Right cardiac atrium (tissue), 5 donors: Measurements from ENCODE around the gene CPT1A. TPM values are rescaled to one million over a fixed set of nuclear protein-coding genes. Genes with fewer than 3 reads are reported as not detected.
"Not testable (repeated sequence)": the region's sequence is repeated elsewhere in the genome, so short reads cannot be mapped to it uniquely, and the experiment has no call there.

Source experiments
- ATAC-seq, 2 donors: fragments of 200-7000 bp; cut with Tn5 transposase; one replicate each; pipeline versions ENCODE4 v1.8.0 to v1.9.1; 2020; ENCODE audit warnings: moderate library complexity in 2 of 2, mild to moderate bottlenecking in 1 of 2
- DNase-seq, 3 donors: peaks; one replicate each; pipeline ENCODE4 v3.0.0-alpha.2; 2020
- H3K27ac ChIP-seq: one replicate; pipeline ENCODE4 v1.5.1; 2013; ENCODE audit warnings: mild to moderate bottlenecking, low read length, control low read depth, moderate library complexity
- H3K27me3 ChIP-seq: one replicate; pipeline ENCODE4 v1.6.1; 2013; ENCODE audit not compliant: control insufficient read depth, insufficient read depth
- H3K4me1 ChIP-seq: one replicate; pipeline ENCODE4 v1.6.1; 2013; ENCODE audit warnings: low read length; ENCODE audit not compliant: control insufficient read depth, insufficient read depth
- H3K4me3 ChIP-seq: one replicate; pipeline ENCODE4 v1.5.1; 2013; ENCODE audit warnings: low read length, control low read depth
- H3K9me3 ChIP-seq: one replicate; pipeline ENCODE4 v1.6.1; 2013; ENCODE audit warnings: low read length; ENCODE audit not compliant: control insufficient read depth
- WGBS: extraction: QIAGEN DNeasy Blood & Tissue Kit; methylation state at CpG from one replicate; pipeline ENCODE4 v1.1.7; 2013; 5-methylcytosine and 5-hydroxymethylcytosine counted together
- intact Hi-C, 4 donors: fragments of 100-400 bp; cut with DNase I; formaldehyde crosslinking; loops; one replicate each; pipeline versions ENCODE4 v1.11.0 to v1.14.0; 2022 to 2023
- long read RNA-seq, 4 donors: library from polyadenylated mRNA; unstranded; transcript quantifications; one replicate each; pipeline ENCODE4 v2.0.0, GENCODE V29; 2020 to 2021
- polyA plus RNA-seq: library from polyadenylated mRNA; stranded (reverse); fragments of 200-250 nt; gene quantifications from one replicate; pipeline ENCODE4 v1.2.3, GENCODE V29; 2013
- total RNA-seq, 4 donors: library from RNA; stranded (reverse); fragmentation: NEBNext Ultra II Directional; extraction: Animal tissue kit (Norgen Biotek cat#: 25700); gene quantifications; one replicate each; pipeline ENCODE4 v1.2.1, GENCODE V29; 2021
- donor health status: healthy with polysubstance abuse.
- donor health status: DM: no; HTN: yes; CAD: no.
- donor health status: DM: no; HTN: no; CAD: no.
- donor health status: DM: no; HTN: yes; CAD: no; lungs with severe emphysema.
- donor health status: DM: yes; HTN: yes; CAD: no.

The CPT1A gene
- total RNA-seq, result 10 to 100 TPM; 33.2 to 63.5 (median 47.3) TPM
- 22.4 TPM for polyA plus RNA-seq
- long read RNA-seq, donor 1, full-length matches to known transcripts, result 5 of 10 reads
- long read RNA-seq, donor 1, partial matches to known transcripts, result 3 of 10 reads
- long read RNA-seq, donor 1, other reads (novel, unspliced or antisense), result 2 of 10 reads
- long read RNA-seq, donor 2, full-length matches to known transcripts, result 1 of 5 reads
- long read RNA-seq, donor 2, partial matches to known transcripts, result 1 of 5 reads
- long read RNA-seq, donor 2, other reads (novel, unspliced or antisense), result 3 of 5 reads
- long read RNA-seq, donor 3, full-length matches to known transcripts, result 18 of 27 reads
- long read RNA-seq, donor 3, partial matches to known transcripts, result 3 of 27 reads
- long read RNA-seq, donor 3, other reads (novel, unspliced or antisense), result 6 of 27 reads
- long read RNA-seq, donor 4, partial matches to known transcripts, result 1 of 4 reads
- long read RNA-seq, donor 4, other reads (novel, unspliced or antisense), result 3 of 4 reads

GRCh38 chr11:68841718-68842426, at the start of gene CPT1A:
CPT1A (minus strand) TSS chr11:68841916; CDS start chr11:68815474, 26,442 bp downstream.
- peak within 1 kb of the TSS; percentile 89 for H3K27ac ChIP-seq
- H3K27me3 ChIP-seq, result no peaks in the 10 kb centered on the region
- intact Hi-C loops, result no loop called here
- peak within 1 kb of the TSS; percentile 88 for H3K4me3 ChIP-seq
- 5% methylated on average over 82 of the region's 82 CpGs for WGBS
- peaks cover 12% of the 10 kb centered on the region for H3K4me1 ChIP-seq
- H3K9me3 ChIP-seq, result no peaks in the 10 kb centered on the region
- ATAC-seq, result peak; percentile 55 to 59
- DNase-seq, result peak; percentile 83 to 93 (median 93)

DNA sequence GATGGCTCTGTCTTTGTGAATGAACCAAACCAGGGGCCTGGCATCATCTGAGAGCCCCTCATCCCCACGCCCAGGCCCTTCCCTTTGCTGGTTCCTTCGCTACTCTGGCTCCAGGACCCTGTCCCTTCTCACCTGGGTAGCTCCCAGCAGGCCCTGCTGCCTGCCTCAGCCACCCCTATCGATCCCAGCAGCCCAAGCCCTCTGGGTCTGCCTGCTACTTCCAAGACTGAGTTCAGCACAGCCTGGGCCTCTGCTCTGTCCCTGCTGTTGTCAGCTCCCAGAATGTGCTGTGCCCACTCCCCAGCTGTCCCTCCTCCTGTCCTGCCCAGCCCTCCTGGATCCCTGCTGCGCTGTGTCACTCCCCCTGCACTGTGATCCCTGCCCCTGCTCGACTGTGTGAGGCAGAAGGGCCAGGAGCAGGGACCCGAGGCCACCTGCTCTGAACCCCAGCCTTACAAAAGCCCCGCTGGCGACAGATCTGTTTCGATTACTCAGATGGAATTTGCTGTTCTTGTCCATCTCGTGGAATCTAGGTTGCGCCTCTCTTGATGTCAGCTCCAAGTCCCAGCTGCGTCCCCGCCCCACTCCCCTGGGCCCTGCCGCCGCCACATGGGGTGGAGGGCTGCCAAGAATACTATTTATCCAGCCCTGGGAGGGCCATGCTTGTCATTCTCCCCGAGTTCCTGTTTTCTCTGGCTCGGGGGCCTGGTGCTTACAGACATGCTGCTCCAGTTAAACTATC, 48.9 kb upstream of the CPT1A start:
- Histone ChIP-seq H3K4me3 (no peak overlapping the region), H3K4me1 (peaks cover 12% of the 10 kb centered on the region), H3K27me3 (no peaks in the 10 kb centered on the region), H3K9me3 (no peaks in the 10 kb centered on the region), H3K27ac (peak overlapping the region; percentile 80)
- DNase-seq (peak; percentile 90 to 95 (median 93)), ATAC-seq (peak; percentile 96 to 98)
- WGBS, result 25% methylated on average over 17 of the region's 17 CpGs
- intact Hi-C loops, result no loop called here

DNA sequence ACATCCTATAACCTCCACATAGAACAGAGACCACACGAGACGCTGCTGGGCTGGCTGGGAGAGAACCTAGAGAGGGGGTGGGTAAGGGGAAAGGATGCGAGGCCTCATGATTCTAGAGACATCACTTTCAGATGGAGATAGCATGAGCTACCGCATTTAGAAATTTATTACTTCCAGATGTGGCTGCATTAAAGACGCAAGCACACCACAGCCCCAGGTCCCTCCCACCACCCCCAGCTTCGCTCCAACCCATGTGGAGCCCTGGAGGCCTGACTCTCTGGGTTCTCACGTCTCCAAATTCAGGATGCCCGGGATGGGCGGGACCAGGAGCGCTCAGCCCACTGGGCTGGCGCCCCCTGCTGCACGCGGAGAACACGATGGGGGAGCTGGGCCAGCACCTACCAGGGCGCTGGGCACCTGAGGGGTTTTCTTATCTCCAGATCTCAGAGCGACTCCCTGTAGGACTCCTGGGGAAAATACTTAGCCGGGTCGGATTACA, 48.3 kb upstream of the CPT1A start:
- 51% methylated on average over 18 of the region's 18 CpGs for WGBS

GRCh38 chr11:68884827-68885226, 43.1 kb upstream of the CPT1A start:
- intact Hi-C loops, H3K4me3 ChIP-seq, H3K4me1 ChIP-seq, H3K27me3 ChIP-seq, H3K27ac ChIP-seq, DNase-seq, ATAC-seq, H3K9me3 ChIP-seq: not testable (repeated sequence)
- WGBS, result 94% methylated on average over 15 of the region's 15 CpGs

More for the DNA sequence above, 48.3 kb upstream of the CPT1A start:
- Histone ChIP-seq H3K4me1 (peaks cover 12% of the 10 kb centered on the region), H3K4me3 (no peak overlapping the region), H3K27me3 (no peaks in the 10 kb centered on the region), H3K9me3 (no peaks in the 10 kb centered on the region), H3K27ac (no peak overlapping the region)
- intact Hi-C loops, result no loop called here
- peak; percentile 68 to 87 (median 81) for DNase-seq
- peak; percentile 69 to 73 for ATAC-seq

GRCh38 chr11:68882391-68882790, 40.7 kb upstream of the CPT1A start:
- Histone ChIP-seq H3K27me3 (no peaks in the 10 kb centered on the region), H3K9me3 (no peaks in the 10 kb centered on the region), H3K4me1 (no peaks in the 10 kb centered on the region), H3K4me3 (no peak overlapping the region), H3K27ac (no peak overlapping the region)
- intact Hi-C loops, result no loop called here
- DNase-seq, result no peak
- no peak for ATAC-seq
- WGBS, result 87% methylated on average over 13 of the region's 13 CpGs

GRCh38 chr11:68881320-68881719, 39.6 kb upstream of the CPT1A start:
- ATAC-seq (no peak), DNase-seq (no peak)
- H3K4me1 ChIP-seq, result no peaks in the 10 kb centered on the region
- intact Hi-C loops, result no loop called here
- H3K9me3 ChIP-seq, result no peaks in the 10 kb centered on the region
- H3K4me3 ChIP-seq, result no peak overlapping the region
- WGBS, result 96% methylated on average over 2 of the region's 2 CpGs
- no peaks in the 10 kb centered on the region for H3K27me3 ChIP-seq
- no peak overlapping the region for H3K27ac ChIP-seq

GRCh38 chr11:68880851-68881250, 39.1 kb upstream of the CPT1A start:
- intact Hi-C loops, result no loop called here
- no peaks in the 10 kb centered on the region for H3K9me3 ChIP-seq
- no peak overlapping the region for H3K27ac ChIP-seq
- DNase-seq, result no peak
- WGBS, result 92% methylated on average over 5 of the region's 5 CpGs
- H3K4me1 ChIP-seq, result no peaks in the 10 kb centered on the region
- no peak for ATAC-seq
- H3K4me3 ChIP-seq, result no peak overlapping the region
- no peaks in the 10 kb centered on the region for H3K27me3 ChIP-seq

- ATAC-seq (no peak), DNase-seq (no peak)
- Histone ChIP-seq H3K27me3 (no peaks in the 10 kb centered on the region), H3K27ac (no peak overlapping the region), H3K4me1 (peaks cover 4% of the 10 kb centered on the region), H3K4me3 (no peak overlapping the region), H3K9me3 (no peaks in the 10 kb centered on the region)
- intact Hi-C loops, result no loop called here
- 80% methylated on average over 7 of the region's 7 CpGs for WGBS
These were observed 36.3 kb upstream of the CPT1A start for GRCh38 chr11:68878022-68878421.

- no peak overlapping the region for H3K27ac ChIP-seq
- intact Hi-C loops, result no loop called here
These were observed 30.7 kb upstream of the CPT1A start for GRCh38 chr11:68872216-68873003.

DNA sequence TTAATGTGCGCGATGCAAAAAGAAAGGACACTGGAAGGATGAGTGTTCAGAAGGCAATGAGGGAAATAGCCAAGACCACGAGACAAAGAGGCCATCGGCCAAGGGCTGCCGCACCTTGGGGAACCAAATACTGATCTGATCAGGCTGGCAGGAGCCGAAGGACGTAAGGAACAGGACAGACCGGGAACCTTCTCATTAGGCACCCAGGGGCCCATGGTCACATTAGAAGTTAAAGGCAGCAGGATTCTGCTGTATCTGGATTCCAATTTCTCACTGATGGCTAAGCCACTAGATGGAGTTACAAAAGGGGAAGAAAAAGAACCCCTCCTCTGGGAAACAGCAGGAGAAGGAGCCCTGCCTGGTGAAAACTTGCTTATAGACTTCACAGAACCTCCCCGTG, 28.8 kb upstream of the CPT1A start:
- H3K9me3 ChIP-seq, result no peaks in the 10 kb centered on the region
- H3K27me3 ChIP-seq, result no peaks in the 10 kb centered on the region
- peaks cover 10% of the 10 kb centered on the region for H3K4me1 ChIP-seq
- WGBS, result 57% methylated on average over 9 of the region's 9 CpGs
- intact Hi-C loops, result no loop called here
- no peak overlapping the region for H3K27ac ChIP-seq
- peak overlapping the region; percentile 42 for H3K4me3 ChIP-seq
- ATAC-seq (peak in 1 of 2 donors; percentile 8), DNase-seq (no peak)

More at GRCh38 chr11:68872216-68873003, 30.7 kb upstream of the CPT1A start:
- no peaks in the 10 kb centered on the region for H3K27me3 ChIP-seq
- DNase-seq (no peak), ATAC-seq (no peak)
- WGBS, result 59% methylated on average over 12 of the region's 12 CpGs
- H3K4me1 ChIP-seq, result peaks cover 10% of the 10 kb centered on the region
- H3K4me3 ChIP-seq, result no peak overlapping the region
- H3K9me3 ChIP-seq, result no peaks in the 10 kb centered on the region
